SK-N-MC (cell line): ENCODE data around the gene KRT6B.

Experiments
- EZH2 ChIP-seq: fragments of 200-600 bp; sonication (generic); IDR thresholded peaks from one replicate; pipeline ENCODE4 v1.6.1; 2017; ENCODE audit warnings: antibody characterized with exemption
- FOXP2 ChIP-seq: optimal IDR thresholded peaks from 2 replicates; pipeline ENCODE3; 2011; ENCODE audit warnings: mild to moderate bottlenecking, moderate library complexity; ENCODE audit not compliant: insufficient read depth; ENCODE audit errors: extremely low read length, control extremely low read depth
- POLR2AphosphoS5 ChIP-seq: IDR thresholded peaks from 2 replicates; pipeline ENCODE4 v1.6.1; 2012; ENCODE audit warnings: mild to moderate bottlenecking, low read depth, low read length, borderline replicate concordance

- TF ChIP-seq POLR2AphosphoS5 (no peak), EZH2 (no peak), FOXP2 (no peak)
Measured at GRCh38 chr12:52413782-52414345, 38.1 kb downstream of the KRT6B start.
